Trophoblast cell (in vitro differentiated cells and primary cell): ENCODE results near the gene TNF.

ENCODE experiments used
- DNase-seq, 2 donors: peaks; one replicate each; pipeline ENCODE4 v3.0.0-alpha.2; 2016
- H2AFZ ChIP-seq: 2 replicates; pipeline ENCODE4 v1.6.1; 2013; ENCODE audit warnings: low read length, moderate library complexity, mild to moderate bottlenecking; ENCODE audit not compliant: insufficient read depth, poor library complexity
- H2AK5ac ChIP-seq: 2 replicates; pipeline ENCODE4 v1.6.1; 2013; ENCODE audit warnings: mild to moderate bottlenecking, low read length
- H2BK120ac ChIP-seq: 2 replicates; pipeline ENCODE4 v1.6.1; 2013; ENCODE audit warnings: low read length, mild to moderate bottlenecking, moderate library complexity; ENCODE audit not compliant: insufficient read depth, poor library complexity
- H2BK12ac ChIP-seq: 2 replicates; pipeline ENCODE4 v1.6.1; 2013; ENCODE audit warnings: mild to moderate bottlenecking, low read length, moderate library complexity
- H2BK5ac ChIP-seq: 2 replicates; pipeline ENCODE4 v1.6.1; 2013; ENCODE audit warnings: low read length, low read depth, moderate library complexity, mild to moderate bottlenecking; ENCODE audit not compliant: poor library complexity
- H3K14ac ChIP-seq: 2 replicates; pipeline ENCODE4 v1.6.1; 2013; ENCODE audit warnings: mild to moderate bottlenecking, low read length
- H3K18ac ChIP-seq: 2 replicates; pipeline ENCODE4 v1.6.1; 2013; ENCODE audit warnings: mild to moderate bottlenecking, low read length
- H3K23ac ChIP-seq: 2 replicates; pipeline ENCODE4 v1.6.1; 2013; ENCODE audit warnings: low read length
- H3K27ac ChIP-seq: 2 replicates; pipeline ENCODE4 v1.5.1; 2013; ENCODE audit warnings: low read depth, mild to moderate bottlenecking, inconsistent platforms, low read length, moderate library complexity
- H3K27me3 ChIP-seq: 2 replicates; pipeline ENCODE4 v1.6.1; 2013; ENCODE audit warnings: inconsistent platforms, mild to moderate bottlenecking, low read length, moderate library complexity; ENCODE audit not compliant: insufficient read depth
- H3K36me3 ChIP-seq, 2 experiments: 1 replicate in 1 of 2; 2 replicates in 1 of 2; pipeline ENCODE4 v1.6.1; 2013; ENCODE audit warnings: low read length in 2 of 2, mild to moderate bottlenecking in 2 of 2, moderate library complexity in 1 of 2; ENCODE audit not compliant: insufficient read depth in 2 of 2, control insufficient read depth in 1 of 2
- H3K4ac ChIP-seq: 2 replicates; pipeline ENCODE4 v1.6.1; 2013; ENCODE audit warnings: low read depth, mild to moderate bottlenecking, low read length, moderate library complexity
- H3K4me1 ChIP-seq, 2 experiments: 1 replicate in 1 of 2; 2 replicates in 1 of 2; pipeline ENCODE4 v1.6.1; 2013; ENCODE audit warnings: low read length in 2 of 2, mild to moderate bottlenecking in 2 of 2, moderate library complexity in 1 of 2; ENCODE audit not compliant: insufficient read depth in 2 of 2, control insufficient read depth in 1 of 2
- H3K4me2 ChIP-seq: 2 replicates; pipeline ENCODE4 v1.6.1; 2013; ENCODE audit warnings: inconsistent platforms, mild to moderate bottlenecking, low read length, moderate library complexity
- H3K4me3 ChIP-seq: 2 replicates; pipeline ENCODE4 v1.5.1; 2013; ENCODE audit warnings: mild to moderate bottlenecking, low read depth, low read length, inconsistent platforms
- H3K79me1 ChIP-seq: one replicate; pipeline ENCODE4 v1.6.1; 2013; ENCODE audit warnings: low read length
- H3K79me2 ChIP-seq: 2 replicates; pipeline ENCODE4 v1.6.1; 2013; ENCODE audit warnings: low read length, mild to moderate bottlenecking; ENCODE audit not compliant: control insufficient read depth, insufficient read depth, poor library complexity
- H3K9ac ChIP-seq: 2 replicates; pipeline ENCODE4 v1.6.1; 2013; ENCODE audit warnings: mild to moderate bottlenecking, low read length
- H3K9me3 ChIP-seq: 2 replicates; pipeline ENCODE4 v1.6.1; 2013; ENCODE audit warnings: low read depth, mild to moderate bottlenecking, control low read depth, inconsistent platforms, low read length; ENCODE audit not compliant: insufficient read depth
- H4K12ac ChIP-seq: 2 replicates; pipeline ENCODE4 v1.6.1; 2013; ENCODE audit warnings: low read depth, mild to moderate bottlenecking, low read length, moderate library complexity
- H4K8ac ChIP-seq: 2 replicates; pipeline ENCODE4 v1.6.1; 2013; ENCODE audit warnings: low read depth, mild to moderate bottlenecking, low read length, moderate library complexity
- H4K91ac ChIP-seq: one replicate; pipeline ENCODE4 v1.6.1; 2013; ENCODE audit warnings: low read depth, mild to moderate bottlenecking, low read length, moderate library complexity
- WGBS: extraction: QIAGEN DNeasy Blood & Tissue Kit; methylation state at CpG from one replicate; pipeline ENCODE4 v1.1.7; 2013; ENCODE audit warnings: missing lambda C conversion rate; ENCODE audit not compliant: insufficient read length, insufficient coverage; ENCODE audit errors: extremely low coverage; 5-methylcytosine and 5-hydroxymethylcytosine counted together

Gene TNF

DNA sequence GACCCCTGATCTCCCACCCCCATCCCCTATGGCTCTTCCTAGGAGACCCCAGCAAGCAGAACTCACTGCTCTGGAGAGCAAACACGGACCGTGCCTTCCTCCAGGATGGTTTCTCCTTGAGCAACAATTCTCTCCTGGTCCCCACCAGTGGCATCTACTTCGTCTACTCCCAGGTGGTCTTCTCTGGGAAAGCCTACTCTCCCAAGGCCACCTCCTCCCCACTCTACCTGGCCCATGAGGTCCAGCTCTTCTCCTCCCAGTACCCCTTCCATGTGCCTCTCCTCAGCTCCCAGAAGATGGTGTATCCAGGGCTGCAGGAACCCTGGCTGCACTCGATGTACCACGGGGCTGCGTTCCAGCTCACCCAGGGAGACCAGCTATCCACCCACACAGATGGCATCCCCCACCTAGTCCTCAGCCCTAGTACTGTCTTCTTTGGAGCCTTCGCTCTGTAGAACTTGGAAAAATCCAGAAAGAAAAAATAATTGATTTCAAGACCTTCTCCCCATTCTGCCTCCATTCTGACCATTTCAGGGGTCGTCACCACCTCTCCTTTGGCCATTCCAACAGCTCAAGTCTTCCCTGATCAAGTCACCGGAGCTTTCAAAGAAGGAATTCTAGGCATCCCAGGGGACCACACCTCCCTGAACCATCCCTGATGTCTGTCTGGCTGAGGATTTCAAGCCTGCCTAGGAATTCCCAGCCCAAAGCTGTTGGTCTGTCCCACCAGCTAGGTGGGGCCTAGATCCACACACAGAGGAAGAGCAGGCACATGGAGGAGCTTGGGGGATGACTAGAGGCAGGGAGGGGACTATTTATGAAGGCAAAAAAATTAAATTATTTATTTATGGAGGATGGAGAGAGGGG, 1.9 kb upstream of the TNF start:
- Histone ChIP-seq H2AK5ac (peak overlapping the region; percentile 96), H2BK120ac (peak overlapping the region; percentile 80), H3K79me2 (no peaks in the 10 kb centered on the region), H3K9me3 (no peaks in the 10 kb centered on the region), H3K27me3 (no peaks in the 10 kb centered on the region), H3K4me1 (peaks cover 41 to 49% of the 10 kb centered on the region in 2 experiments), H3K23ac (no peak overlapping the region), H3K18ac (peak overlapping the region; percentile 69), H3K14ac (peak overlapping the region; percentile 50), H4K91ac (peak overlapping the region; percentile 82), H4K12ac (no peak overlapping the region), H4K8ac (peak overlapping the region; percentile 51), H3K4me2 (no peak overlapping the region), H2BK12ac (peak overlapping the region; percentile 93), H2AFZ (no peak overlapping the region), H3K36me3 (no peaks in the 10 kb centered on the region), H3K4ac (peak overlapping the region; percentile 19), H3K27ac (no peak overlapping the region), H2BK5ac (peak overlapping the region; percentile 45), H3K9ac (no peak overlapping the region), H3K4me3 (no peak overlapping the region), H3K79me1 (peaks cover 38% of the 10 kb centered on the region)
- peak in 1 of 2 donors; percentile 26 for DNase-seq
- WGBS: no CpG with 5 or more reads among the region's 9 CpGs

GRCh38 chr6:31574106-31575061, 981 bp upstream of the TNF start:
- no peak overlapping the region for H3K4me2 ChIP-seq
- H3K23ac ChIP-seq: no peak overlapping the region
- H2BK5ac ChIP-seq: peak overlapping the region; percentile 26
- H3K9ac ChIP-seq: no peak overlapping the region
- WGBS: no CpG with 5 or more reads among the region's 14 CpGs
- H3K9me3 ChIP-seq: no peaks in the 10 kb centered on the region
- peak overlapping the region; percentile 58 for H3K14ac ChIP-seq
- peak overlapping the region; percentile 61 for H2BK120ac ChIP-seq
- DNase-seq: no peak
- H4K91ac ChIP-seq: peak overlapping the region; percentile 22
- H4K8ac ChIP-seq: peak overlapping the region; percentile 64
- no peak overlapping the region for H3K4me3 ChIP-seq
- peaks cover 46 to 55% of the 10 kb centered on the region in 2 experiments for H3K4me1 ChIP-seq
- H3K79me2 ChIP-seq: no peaks in the 10 kb centered on the region
- H2BK12ac ChIP-seq: peak overlapping the region; percentile 96
- H3K27ac ChIP-seq: peak overlapping the region; percentile 5
- H3K4ac ChIP-seq: peak overlapping the region; percentile 23
- H3K79me1 ChIP-seq: peaks cover 44% of the 10 kb centered on the region
- H3K18ac ChIP-seq: peak overlapping the region; percentile 49
- H4K12ac ChIP-seq: no peak overlapping the region
- peak overlapping the region; percentile 75 for H2AK5ac ChIP-seq
- H2AFZ ChIP-seq: peak overlapping the region; percentile 80
- H3K27me3 ChIP-seq: no peaks in the 10 kb centered on the region
- H3K36me3 ChIP-seq: no peaks in the 10 kb centered on the region

DNA sequence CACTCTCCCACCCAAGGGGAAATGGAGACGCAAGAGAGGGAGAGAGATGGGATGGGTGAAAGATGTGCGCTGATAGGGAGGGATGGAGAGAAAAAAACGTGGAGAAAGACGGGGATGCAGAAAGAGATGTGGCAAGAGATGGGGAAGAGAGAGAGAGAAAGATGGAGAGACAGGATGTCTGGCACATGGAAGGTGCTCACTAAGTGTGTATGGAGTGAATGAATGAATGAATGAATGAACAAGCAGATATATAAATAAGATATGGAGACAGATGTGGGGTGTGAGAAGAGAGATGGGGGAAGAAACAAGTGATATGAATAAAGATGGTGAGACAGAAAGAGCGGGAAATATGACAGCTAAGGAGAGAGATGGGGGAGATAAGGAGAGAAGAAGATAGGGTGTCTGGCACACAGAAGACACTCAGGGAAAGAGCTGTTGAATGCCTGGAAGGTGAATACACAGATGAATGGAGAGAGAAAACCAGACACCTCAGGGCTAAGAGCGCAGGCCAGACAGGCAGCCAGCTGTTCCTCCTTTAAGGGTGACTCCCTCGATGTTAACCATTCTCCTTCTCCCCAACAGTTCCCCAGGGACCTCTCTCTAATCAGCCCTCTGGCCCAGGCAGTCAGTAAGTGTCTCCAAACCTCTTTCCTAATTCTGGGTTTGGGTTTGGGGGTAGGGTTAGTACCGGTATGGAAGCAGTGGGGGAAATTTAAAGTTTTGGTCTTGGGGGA, 754 bp downstream of the TNF start:
- no peak overlapping the region for H3K4ac ChIP-seq
- H2BK5ac ChIP-seq: peak overlapping the region; percentile 38
- peak overlapping the region; percentile 23 for H3K27ac ChIP-seq
- peak overlapping the region; percentile 75 for H4K91ac ChIP-seq
- peaks cover 50% of the 10 kb centered on the region for H3K79me1 ChIP-seq
- H2BK120ac ChIP-seq: peak overlapping the region; percentile 65
- no peaks in the 10 kb centered on the region for H3K36me3 ChIP-seq
- no peak overlapping the region for H3K9ac ChIP-seq
- no peak overlapping the region for H4K8ac ChIP-seq
- H2AFZ ChIP-seq: no peak overlapping the region
- peaks cover 51 to 63% of the 10 kb centered on the region in 2 experiments for H3K4me1 ChIP-seq
- DNase-seq: no peak
- peak overlapping the region; percentile 9 for H3K14ac ChIP-seq
- H3K23ac ChIP-seq: no peak overlapping the region
- H2BK12ac ChIP-seq: peak overlapping the region; percentile 96
- H3K27me3 ChIP-seq: no peaks in the 10 kb centered on the region
- peak overlapping the region; percentile 5 for H3K18ac ChIP-seq
- H3K79me2 ChIP-seq: peaks cover 4% of the 10 kb centered on the region
- WGBS: 100% methylated on average over 4 of the region's 8 CpGs
- peak overlapping the region; percentile 20 for H3K4me2 ChIP-seq
- no peak overlapping the region for H4K12ac ChIP-seq
- peak overlapping the region; percentile 3 for H2AK5ac ChIP-seq
- no peaks in the 10 kb centered on the region for H3K9me3 ChIP-seq
- H3K4me3 ChIP-seq: no peak overlapping the region
